ENCODE results near the gene GSS. TPM values are rescaled to one million over a fixed set of nuclear protein-coding genes. Genes with fewer than 3 reads are reported as not detected.

The GSS gene
- total and polyA plus RNA-seq, 8 donors = 18.1 to 199 (median 43.7) TPM

DNA sequence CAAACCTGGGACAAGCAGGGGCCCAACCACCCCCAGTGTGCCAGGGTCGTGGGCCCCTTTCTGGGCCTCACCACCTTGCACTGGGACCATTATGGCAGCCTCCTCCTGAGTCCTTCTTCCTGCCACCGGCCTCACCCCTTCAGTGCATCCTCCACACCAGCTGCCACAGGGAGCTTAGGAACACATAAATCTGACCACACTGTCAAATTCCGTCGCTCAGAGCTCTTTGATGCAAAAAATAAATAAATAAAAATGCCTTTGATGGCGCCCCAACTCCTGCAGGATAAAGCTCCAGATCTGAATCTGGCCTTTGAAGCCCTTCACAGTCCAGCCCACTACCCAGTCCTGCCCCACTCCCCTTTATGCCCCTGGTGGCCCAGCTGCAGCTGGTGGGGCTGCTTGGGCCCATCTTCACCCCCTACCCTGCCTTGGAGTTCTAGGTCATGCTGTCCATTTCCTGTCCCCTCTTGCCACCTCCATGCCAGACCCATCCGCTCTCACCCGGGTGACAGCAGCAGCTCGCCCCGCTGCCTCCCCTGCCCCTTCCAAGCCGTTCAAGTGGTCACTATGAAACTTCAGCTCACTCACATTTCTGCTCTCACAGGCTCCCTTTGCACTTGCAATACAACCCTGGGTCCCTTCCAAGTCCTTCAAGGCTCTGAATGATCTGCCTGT, 16.1 kb upstream of the GSS start:
- no peak for DNase-seq
- Histone ChIP-seq H3K27me3 (no peaks in the 10 kb centered on the region), H3K4me3 (no peak overlapping the region), H3K9me3 (no peaks in the 10 kb centered on the region), H3K36me3 (no peaks in the 10 kb centered on the region), H3K4me1 (no peaks in the 10 kb centered on the region), H3K27ac (no peak overlapping the region)
- 84 to 89% (median 85%) methylated on average over 10 of the region's 10 CpGs for WGBS, 5 donors
- intact Hi-C loops (cut with DNase I; ENCODE audit: low total_unique reads) = no loop called here
- TF ChIP-seq POLR2A (IDR thresholded peaks at IDR 0.05) (no peak), EP300 (IDR thresholded peaks at IDR 0.05) (no peak), POLR2AphosphoS5 (IDR thresholded peaks at IDR 0.05) (no peak), CTCF (IDR thresholded peaks at IDR 0.05) (no peak)

- TF ChIP-seq CTCF (IDR thresholded peaks at IDR 0.05) (no peak), POLR2A (IDR thresholded peaks at IDR 0.05) (no peak), POLR2AphosphoS5 (IDR thresholded peaks at IDR 0.05) (no peak), EP300 (IDR thresholded peaks at IDR 0.05) (no peak)
- Histone ChIP-seq H3K36me3 (no peaks in the 10 kb centered on the region), H3K4me3 (no peak overlapping the region), H3K4me1 (no peaks in the 10 kb centered on the region), H3K27ac (no peak overlapping the region), H3K27me3 (no peaks in the 10 kb centered on the region), H3K9me3 (no peaks in the 10 kb centered on the region)
- 91 to 96% (median 91%) methylated on average over 8 to 9 of the region's 9 CpGs for WGBS, 5 donors
- intact Hi-C loops (cut with DNase I; ENCODE audit: low total_unique reads) = no loop called here
- DNase-seq = no peak
These were observed 15.4 kb upstream of the GSS start for GRCh38 chr20:34970846-34971560.

DNA sequence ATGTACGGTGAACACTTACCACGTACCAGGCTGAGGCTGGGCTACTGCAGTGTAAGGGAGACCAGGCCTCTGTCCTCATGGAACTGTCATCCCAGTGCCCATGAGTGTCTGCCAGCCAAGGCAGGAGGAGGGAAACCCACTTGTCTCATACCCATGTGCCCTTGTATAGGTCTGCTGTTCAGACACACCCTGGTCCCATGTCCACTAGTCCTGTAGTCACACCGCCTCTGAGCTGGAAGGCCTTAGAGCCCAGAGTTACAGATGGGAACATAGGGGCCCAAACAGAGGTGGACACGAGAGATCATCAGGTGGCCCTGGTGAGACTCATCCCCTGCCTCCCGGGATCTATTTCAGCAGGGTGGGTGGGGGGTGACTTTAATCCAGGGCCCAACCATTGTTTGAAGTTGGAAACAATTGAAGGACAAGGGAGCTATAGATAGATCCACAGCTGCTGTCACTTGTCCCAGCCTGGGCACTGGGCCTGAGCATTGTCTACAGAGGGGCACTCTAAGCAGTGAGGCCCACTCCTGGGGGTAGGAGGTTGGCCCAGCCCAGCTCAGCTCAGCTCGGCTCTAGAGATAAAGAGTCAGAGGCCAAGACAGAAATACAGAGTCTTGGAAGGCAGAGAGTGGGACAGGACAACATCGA, 14.7 kb upstream of the GSS start:
- Histone ChIP-seq H3K4me3 (no peak overlapping the region), H3K27me3 (no peaks in the 10 kb centered on the region), H3K27ac (no peak overlapping the region), H3K36me3 (no peaks in the 10 kb centered on the region), H3K4me1 (no peaks in the 10 kb centered on the region), H3K9me3 (no peaks in the 10 kb centered on the region)
- intact Hi-C loops (cut with DNase I; ENCODE audit: low total_unique reads) = no loop called here
- no peak for DNase-seq
- TF ChIP-seq CTCF (IDR thresholded peaks at IDR 0.05) = no peak
- TF ChIP-seq EP300 (IDR thresholded peaks at IDR 0.05) = no peak
- TF ChIP-seq POLR2AphosphoS5 (IDR thresholded peaks at IDR 0.05) = no peak
- no peak for TF ChIP-seq POLR2A (IDR thresholded peaks at IDR 0.05)
- WGBS, 5 donors = 79 to 95% (median 91%) methylated on average over 4 to 7 of the region's 7 CpGs

DNA sequence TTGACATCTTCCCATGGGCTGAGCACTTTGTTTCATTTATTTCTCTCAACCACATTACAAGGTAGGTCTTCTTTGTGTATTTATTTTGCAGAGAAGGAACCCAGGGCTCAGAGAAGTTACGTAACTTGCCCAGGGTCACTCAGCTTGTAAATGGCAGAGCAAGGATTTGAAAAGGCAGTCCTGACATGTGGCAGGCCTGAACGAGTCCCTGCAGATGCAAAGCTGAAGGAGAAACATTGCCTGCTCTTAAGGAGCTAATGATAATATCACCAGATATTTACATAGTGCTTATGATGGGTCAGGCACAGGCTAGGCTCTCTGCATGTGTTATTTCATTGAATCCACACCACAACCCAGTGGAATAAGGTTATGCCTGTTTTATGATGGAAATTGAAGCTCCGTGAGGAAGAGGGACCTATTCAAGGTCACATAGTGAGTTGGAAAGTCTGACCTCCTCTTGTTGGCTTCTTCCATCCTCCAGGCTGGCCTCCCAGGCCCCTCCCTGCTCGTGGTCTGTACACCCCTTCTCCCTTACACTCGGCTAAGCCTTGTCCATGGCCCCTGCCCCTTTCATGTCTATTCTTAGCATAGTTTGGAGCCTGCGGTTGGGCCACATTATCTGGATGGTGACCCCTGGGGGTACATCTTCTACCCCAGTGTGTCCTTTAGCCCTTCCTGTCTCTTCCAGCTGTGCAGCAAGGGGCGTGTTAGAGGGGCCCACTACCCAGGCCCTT, 12.6 kb upstream of the GSS start:
- no peak for TF ChIP-seq POLR2AphosphoS5 (IDR thresholded peaks at IDR 0.05)
- TF ChIP-seq POLR2A (IDR thresholded peaks at IDR 0.05) = no peak
- no peak for TF ChIP-seq CTCF (IDR thresholded peaks at IDR 0.05)
- no peak for TF ChIP-seq EP300 (IDR thresholded peaks at IDR 0.05)
- Histone ChIP-seq H3K4me1 (no peaks in the 10 kb centered on the region), H3K4me3 (no peak overlapping the region), H3K9me3 (no peaks in the 10 kb centered on the region), H3K27ac (no peak overlapping the region), H3K36me3 (no peaks in the 10 kb centered on the region), H3K27me3 (no peaks in the 10 kb centered on the region)
- WGBS, 5 donors = 81 to 88% (median 84%) methylated on average over 7 of the region's 7 CpGs
- intact Hi-C loops (cut with DNase I; ENCODE audit: low total_unique reads) = no loop called here
- no peak for DNase-seq

All from stomach (tissue), 9 donors.